Gastrocnemius medialis (tissue), 4 donors: Measurements from ENCODE around the gene RFPL3.

ENCODE experiments used
- CTCF ChIP-seq, 5 experiments: fragments of 450-650 bp in 3 of 5; fragments of 200-600 bp in 2 of 5; sonication (generic) in 2 of 5; IDR thresholded peaks in 4 of 5; conservative IDR thresholded peaks in 1 of 5; 1 replicate in 4 of 5; 2 replicates in 1 of 5; pipeline ENCODE4 v1.5.1; 2016 to 2019; ENCODE audit warnings: antibody characterized with exemption in 5 of 5, mild to moderate bottlenecking in 3 of 5, moderate library complexity in 3 of 5
- POLR2A ChIP-seq, 2 donors: fragments of 450-650 bp; IDR thresholded peaks; one replicate each; pipeline ENCODE4 v1.6.1; 2017; ENCODE audit warnings: antibody characterized with exemption in 2 of 2, mild to moderate bottlenecking in 2 of 2, moderate library complexity in 2 of 2

- no peak for TF ChIP-seq CTCF (IDR thresholded peaks at IDR 0.05 in 4 of 5, conservative IDR thresholded peaks at IDR 0.05 in 1 of 5)
- no peak for TF ChIP-seq POLR2A (IDR thresholded peaks at IDR 0.05)
These were observed 18.2 kb downstream of the RFPL3 start for GRCh38 chr22:32375678-32376450.
